Smooth muscle cell of the coronary artery (primary cell): Measurements from ENCODE around the gene ALG1L2. TPM values are rescaled to one million over a fixed set of nuclear protein-coding genes. Genes with fewer than 3 reads are reported as not detected.

Source experiments
- total RNA-seq: library from RNA; depleted of rRNA; stranded (reverse); fragments of >200 nt; gene quantifications from 2 replicates; pipeline ENCODE4 v1.2.3, GENCODE V29; 2014; ENCODE audit warnings: low replicate concordance

ALG1L2 gene
- not detected in 2 replicates for total RNA-seq

GRCh38 chr3:130081351-130081881 lies at the start of gene ALG1L2:
TSS of gene ALG1L2 (plus strand) at chr3:130081831. CDS start at chr3:130082017, 186 bp downstream.

Other genes starting within 250 kb of the ALG1L2 start
- 10.3 and 13.5 TPM in 2 replicates for gene TMCC1, start 188.1 kb upstream of the ALG1L2 start, total RNA-seq
- not detected in 2 replicates for gene TRH, start 107.1 kb upstream of the ALG1L2 start, total RNA-seq